ENCODE results near the gene SLC35G3. TPM values are rescaled to one million over a fixed set of nuclear protein-coding genes. Genes with fewer than 3 reads are reported as not detected.

SLC35G3 gene
- total RNA-seq, 1 experiment from 2014 or later, result not detected

- H3K36me3 ChIP-seq (ENCODE audit: insufficient read depth, low read length, poor library complexity, severe bottlenecking), result no peaks in the 10 kb centered on the region
- H3K27ac ChIP-seq (ENCODE audit: low read depth, low read length, poor library complexity, severe bottlenecking), result no peak overlapping the region
- intact Hi-C loops (cut with micrococcal nuclease; ENCODE audit: unreplicated experiment), result no loop called here
- POLR2A ChIA-PET (ENCODE audit: low non-redundant PET), result no interaction called here
- H3K4me3 ChIP-seq (ENCODE audit: low read depth, low read length, poor library complexity, severe bottlenecking), result no peak overlapping the region
- no peaks in the 10 kb centered on the region for H3K4me1 ChIP-seq (ENCODE audit: insufficient read depth, low read length, poor library complexity, severe bottlenecking)
- H3K9me3 ChIP-seq (ENCODE audit: low read depth, low read length, poor library complexity, severe bottlenecking), result no peaks in the 10 kb centered on the region
- CTCF ChIA-PET, result interaction anchor here (0.6 kb wide), 1 partner anchor 340 kb away, joined by 3 read pairs; no protein-coding TSS in a partner anchor
- no TSS peak for BruUV-seq (replicated peaks)
- TF ChIP-seq EZH2 (IDR thresholded peaks at IDR 0.05; ENCODE audit: borderline replicate concordance, low read depth, low read length, poor library complexity, severe bottlenecking), result no peak
- H3K27me3 ChIP-seq (replicated peaks; ENCODE audit: insufficient read depth, low read depth, low read length, poor library complexity), result no peaks in the 10 kb centered on the region
- DNase-seq (ENCODE audit: low spot score), result no peak
These were observed 33.4 kb upstream of the SLC35G3 start for GRCh38 chr17:35227546-35227945.

DNA sequence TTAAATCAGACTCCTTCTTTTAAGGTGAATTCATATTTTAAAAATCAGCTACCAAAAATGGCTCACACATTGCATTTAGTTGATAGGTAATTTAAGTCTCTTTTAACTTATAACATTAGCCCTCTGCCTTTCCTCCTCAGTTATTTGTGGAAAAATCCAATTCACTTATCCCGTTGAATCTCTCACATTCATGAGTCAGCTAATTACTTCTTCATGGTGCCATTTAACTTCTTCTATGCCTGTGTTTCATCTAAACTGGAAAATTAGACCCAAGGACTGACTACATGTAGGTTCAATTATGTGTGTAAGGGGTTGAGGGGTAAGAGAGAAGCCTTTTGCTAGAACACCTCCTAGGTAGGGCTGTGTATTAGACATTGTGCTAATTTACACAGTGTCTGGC is 30.2 kb upstream of the SLC35G3 start:
- BruUV-seq (replicated peaks), result no TSS peak
- intact Hi-C loops (cut with micrococcal nuclease; ENCODE audit: unreplicated experiment), result loop anchor here (2.0 kb wide), 1 partner anchor 20 kb away; no protein-coding TSS in a partner anchor
- POLR2A ChIA-PET (ENCODE audit: low non-redundant PET), result no interaction called here
- H3K27ac ChIP-seq (ENCODE audit: low read depth, low read length, poor library complexity, severe bottlenecking), result no peak overlapping the region
- H3K4me1 ChIP-seq (ENCODE audit: insufficient read depth, low read length, poor library complexity, severe bottlenecking), result no peaks in the 10 kb centered on the region
- no peak for TF ChIP-seq EZH2 (IDR thresholded peaks at IDR 0.05; ENCODE audit: borderline replicate concordance, low read depth, low read length, poor library complexity, severe bottlenecking)
- TF ChIP-seq, protein P1, sequence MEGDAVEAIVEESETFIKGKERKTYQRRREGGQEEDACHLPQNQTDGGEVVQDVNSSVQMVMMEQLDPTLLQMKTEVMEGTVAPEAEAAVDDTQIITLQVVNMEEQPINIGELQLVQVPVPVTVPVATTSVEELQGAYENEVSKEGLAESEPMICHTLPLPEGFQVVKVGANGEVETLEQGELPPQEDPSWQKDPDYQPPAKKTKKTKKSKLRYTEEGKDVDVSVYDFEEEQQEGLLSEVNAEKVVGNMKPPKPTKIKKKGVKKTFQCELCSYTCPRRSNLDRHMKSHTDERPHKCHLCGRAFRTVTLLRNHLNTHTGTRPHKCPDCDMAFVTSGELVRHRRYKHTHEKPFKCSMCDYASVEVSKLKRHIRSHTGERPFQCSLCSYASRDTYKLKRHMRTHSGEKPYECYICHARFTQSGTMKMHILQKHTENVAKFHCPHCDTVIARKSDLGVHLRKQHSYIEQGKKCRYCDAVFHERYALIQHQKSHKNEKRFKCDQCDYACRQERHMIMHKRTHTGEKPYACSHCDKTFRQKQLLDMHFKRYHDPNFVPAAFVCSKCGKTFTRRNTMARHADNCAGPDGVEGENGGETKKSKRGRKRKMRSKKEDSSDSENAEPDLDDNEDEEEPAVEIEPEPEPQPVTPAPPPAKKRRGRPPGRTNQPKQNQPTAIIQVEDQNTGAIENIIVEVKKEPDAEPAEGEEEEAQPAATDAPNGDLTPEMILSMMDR (conservative IDR thresholded peaks at IDR 0.05; ENCODE audit: low read depth, low read length), result no peak
- H3K27me3 ChIP-seq (replicated peaks; ENCODE audit: insufficient read depth, low read depth, low read length, poor library complexity), result no peaks in the 10 kb centered on the region
- CTCF ChIA-PET, result interaction anchor here (0.6 kb wide), 1 partner anchor 83 kb away, joined by 4 read pairs; no protein-coding TSS in a partner anchor
- H3K9me3 ChIP-seq (ENCODE audit: low read depth, low read length, poor library complexity, severe bottlenecking), result no peaks in the 10 kb centered on the region
- H3K36me3 ChIP-seq (ENCODE audit: insufficient read depth, low read length, poor library complexity, severe bottlenecking), result no peaks in the 10 kb centered on the region
- DNase-seq (ENCODE audit: low spot score), result no peak
- no peak overlapping the region for H3K4me3 ChIP-seq (ENCODE audit: low read depth, low read length, poor library complexity, severe bottlenecking)

GRCh38 chr17:35222452-35222851 is 28.3 kb upstream of the SLC35G3 start:
- H3K36me3 ChIP-seq (ENCODE audit: insufficient read depth, low read length, poor library complexity, severe bottlenecking), result no peaks in the 10 kb centered on the region
- no peaks in the 10 kb centered on the region for H3K9me3 ChIP-seq (ENCODE audit: low read depth, low read length, poor library complexity, severe bottlenecking)
- no peaks in the 10 kb centered on the region for H3K4me1 ChIP-seq (ENCODE audit: insufficient read depth, low read length, poor library complexity, severe bottlenecking)
- ChIA-PET CTCF (no interaction called here), POLR2A (ENCODE audit: low non-redundant PET) (no interaction called here)
- intact Hi-C loops (cut with micrococcal nuclease; ENCODE audit: unreplicated experiment), result no loop called here
- H3K27me3 ChIP-seq (replicated peaks; ENCODE audit: insufficient read depth, low read depth, low read length, poor library complexity), result no peaks in the 10 kb centered on the region
- no peak overlapping the region for H3K27ac ChIP-seq (ENCODE audit: low read depth, low read length, poor library complexity, severe bottlenecking)
- TF ChIP-seq EZH2 (IDR thresholded peaks at IDR 0.05; ENCODE audit: borderline replicate concordance, low read depth, low read length, poor library complexity, severe bottlenecking), result no peak
- TF ChIP-seq, protein P1 (conservative IDR thresholded peaks at IDR 0.05; ENCODE audit: low read depth, low read length), result no peak
- BruUV-seq (replicated peaks), result no TSS peak
- no peak for DNase-seq (ENCODE audit: low spot score)
- H3K4me3 ChIP-seq (ENCODE audit: low read depth, low read length, poor library complexity, severe bottlenecking), result no peak overlapping the region

- CTCF ChIA-PET, result no interaction called here
- BruUV-seq (replicated peaks), result no TSS peak
- H3K9me3 ChIP-seq (ENCODE audit: low read depth, low read length, poor library complexity, severe bottlenecking), result no peaks in the 10 kb centered on the region
- H3K4me1 ChIP-seq (ENCODE audit: insufficient read depth, low read length, poor library complexity, severe bottlenecking), result no peaks in the 10 kb centered on the region
- H3K36me3 ChIP-seq (ENCODE audit: insufficient read depth, low read length, poor library complexity, severe bottlenecking), result no peaks in the 10 kb centered on the region
- H3K27me3 ChIP-seq (replicated peaks; ENCODE audit: insufficient read depth, low read depth, low read length, poor library complexity), result no peaks in the 10 kb centered on the region
- no peak for TF ChIP-seq EZH2 (IDR thresholded peaks at IDR 0.05; ENCODE audit: borderline replicate concordance, low read depth, low read length, poor library complexity, severe bottlenecking)
- TF ChIP-seq, protein P1 (conservative IDR thresholded peaks at IDR 0.05; ENCODE audit: low read depth, low read length), result no peak
- no peak for DNase-seq (ENCODE audit: low spot score)
- no peak overlapping the region for H3K27ac ChIP-seq (ENCODE audit: low read depth, low read length, poor library complexity, severe bottlenecking)
- POLR2A ChIA-PET (ENCODE audit: low non-redundant PET), result no interaction called here
- intact Hi-C loops (cut with micrococcal nuclease; ENCODE audit: unreplicated experiment), result no loop called here
- no peak overlapping the region for H3K4me3 ChIP-seq (ENCODE audit: low read depth, low read length, poor library complexity, severe bottlenecking)
These were observed 24.7 kb upstream of the SLC35G3 start for GRCh38 chr17:35218915-35219314.
